Measurements from ENCODE around the gene CACUL1. TPM values are rescaled to one million over a fixed set of nuclear protein-coding genes. Genes with fewer than 3 reads are reported as not detected.

The CACUL1 gene
- total and polyA plus RNA-seq, 2 of the 13 experiments (the other 11 are each of a cell fraction or from before 2014, with no cell fraction given): 14.2 to 31.0 TPM

GRCh38 chr10:118790058-118790457 lies 35.3 kb upstream of the CACUL1 start (continued):
- no peak for TF ChIP-seq ZNF687 (CRISPR knock-in tag; IDR thresholded peaks at IDR 0.05)

DNA sequence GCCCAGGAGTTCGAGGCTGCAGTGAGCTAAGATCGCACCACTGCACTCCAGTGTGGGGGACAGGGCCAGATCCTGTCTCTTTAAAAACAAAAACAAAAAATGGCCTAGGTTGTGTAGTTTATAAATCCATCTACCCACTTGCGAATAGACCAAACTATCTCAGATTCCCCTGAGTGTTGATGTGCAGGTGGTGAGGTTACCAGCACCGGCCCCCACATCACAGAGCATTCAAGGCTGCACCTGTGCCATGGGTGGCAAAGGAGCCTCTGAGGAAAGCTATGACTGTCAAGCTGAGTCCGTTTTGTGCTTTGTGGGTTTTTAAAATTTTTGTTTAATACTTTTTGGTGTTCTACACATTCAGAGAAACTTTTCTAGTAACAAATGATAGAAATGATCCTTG lies 30.8 kb upstream of the CACUL1 start:
- no TSS peak for BruUV-seq (replicated peaks)
- in situ Hi-C loops (cut with HindIII; ENCODE audit: extremely low pct_ligation_motif_present, low pct_unique_long_range_greater_than_20kb): no loop called here
- no peak overlapping the region for H3K4me2 ChIP-seq (ENCODE audit: low read depth, low read length)
- ATAC-seq: no peak
- DNase-seq (ENCODE audit: low spot score): no peak
- ChIA-PET CTCF (ENCODE audit: low intra/inter-chr PET ratio, low total read pairs) (no interaction called here), POLR2A (no interaction called here)
- FAIRE-seq: no peak
- H3K4me3 ChIP-seq (replicated peaks in 1 of 3; ENCODE audit: insufficient read depth in 1 of 3, low read depth in 2 of 3, low read length in 3 of 3): no peak overlapping the region
- no peak overlapping the region for H2AFZ ChIP-seq (ENCODE audit: low read length)
- WGBS (ENCODE audit: low lambda C conversion rate): 20% methylated on average over 5 of the region's 5 CpGs
- H3K9ac ChIP-seq (ENCODE audit: insufficient read depth, low read depth, low read length): no peak overlapping the region
- no peaks in the 10 kb centered on the region for H3K4me1 ChIP-seq (ENCODE audit: insufficient read depth, low read length)
- no peaks in the 10 kb centered on the region for H3K79me2 ChIP-seq (ENCODE audit: insufficient read depth, low read length)
- H4K20me1 ChIP-seq (ENCODE audit: insufficient read depth, low read length): no peaks in the 10 kb centered on the region
- no peaks in the 10 kb centered on the region for H3K9me3 ChIP-seq (ENCODE audit: low read length)
- intact Hi-C loops (cut with micrococcal nuclease; ENCODE audit: unreplicated experiment): no loop called here
- peaks cover 1 to 18% of the 10 kb centered on the region in 2 experiments; a peak in 3 of 5 replicates for H3K27me3 ChIP-seq (ENCODE audit: control insufficient read depth in 1 of 2, insufficient read depth in 2 of 2, low read length in 2 of 2)
- H3K27ac ChIP-seq (ENCODE audit: extremely low read length, insufficient read depth, low read length): no peak overlapping the region
- H3K36me3 ChIP-seq (replicated peaks in 1 of 2; ENCODE audit: control insufficient read depth in 1 of 2, insufficient read depth in 2 of 2, low read length in 2 of 2): no peaks in the 10 kb centered on the region
- TF ChIP-seq ZNF558 (CRISPR knock-in tag; IDR thresholded peaks at IDR 0.05; ENCODE audit: borderline replicate concordance) (no peak), ZMAT5 (CRISPR knock-in tag; IDR thresholded peaks at IDR 0.05; ENCODE audit: borderline replicate concordance, low read depth) (no peak), ESRRA (CRISPR knock-in tag; IDR thresholded peaks at IDR 0.05; ENCODE audit: low read depth) (no peak), ZNF749 (CRISPR knock-in tag; IDR thresholded peaks at IDR 0.05; ENCODE audit: borderline replicate concordance) (no peak), ZNF546 (CRISPR knock-in tag; conservative IDR thresholded peaks at IDR 0.05) (no peak), ZBTB40 (IDR thresholded peaks at IDR 0.05) (no peak), ZBTB40 (CRISPR knock-in tag; IDR thresholded peaks at IDR 0.05) (no peak), SRF (IDR thresholded peaks at IDR 0.05; ENCODE audit: low read depth, low read length) (no peak), ZNF841 (CRISPR knock-in tag; IDR thresholded peaks at IDR 0.05; ENCODE audit: borderline replicate concordance) (no peak)

All from HepG2 (cell line).